Thymus (tissue), 11 donors: Measurements from ENCODE around the gene HDAC4. TPM values are rescaled to one million over a fixed set of nuclear protein-coding genes. Genes with fewer than 3 reads are reported as not detected.

Experiments used
- DNase-seq, 9 donors: peaks; one replicate each; pipeline ENCODE4 v3.0.0-alpha.2; 2013; ENCODE audit warnings: low spot score in 9 of 9, low read depth in 6 of 9, missing footprints in 1 of 9
- H3K27ac ChIP-seq, 2 donors: one replicate each; pipeline ENCODE4 v1.5.1; 2013; ENCODE audit warnings: control low read depth in 1 of 2, low read depth in 1 of 2, low read length in 1 of 2, mild to moderate bottlenecking in 1 of 2, moderate library complexity in 1 of 2
- H3K27me3 ChIP-seq, 2 donors: one replicate each; pipeline ENCODE4 v1.5.1; 2013; ENCODE audit warnings: low read length in 1 of 2; ENCODE audit not compliant: control insufficient read depth in 2 of 2, insufficient read depth in 1 of 2
- H3K36me3 ChIP-seq, 2 donors: one replicate each; pipeline ENCODE4 v1.5.1; 2013; ENCODE audit warnings: low read length in 1 of 2, mild to moderate bottlenecking in 1 of 2, moderate library complexity in 1 of 2; ENCODE audit not compliant: control insufficient read depth in 2 of 2, insufficient read depth in 2 of 2
- H3K4me1 ChIP-seq, 2 donors: one replicate each; pipeline ENCODE4 v1.5.1; 2013; ENCODE audit warnings: low read length in 2 of 2; ENCODE audit not compliant: control insufficient read depth in 2 of 2, insufficient read depth in 2 of 2
- H3K4me3 ChIP-seq, 2 donors: one replicate each; pipeline ENCODE4 v1.5.1; 2013; ENCODE audit warnings: low read length in 2 of 2, control low read depth in 1 of 2, mild to moderate bottlenecking in 1 of 2
- H3K9me3 ChIP-seq, 2 donors: one replicate each; pipeline ENCODE4 v1.5.1; 2013; ENCODE audit warnings: low read length in 1 of 2, mild to moderate bottlenecking in 1 of 2; ENCODE audit not compliant: control insufficient read depth in 2 of 2, insufficient read depth in 1 of 2
- WGBS: extraction: QIAGEN DNeasy Blood & Tissue Kit; methylation state at CpG from one replicate; pipeline ENCODE4 v1.1.7; 2013; 5-methylcytosine and 5-hydroxymethylcytosine counted together
- polyA plus RNA-seq: library from polyadenylated mRNA; stranded (reverse); fragments of 200-250 nt; gene quantifications from one replicate; pipeline ENCODE4 v1.2.3, GENCODE V29; 2013
- total RNA-seq: library from RNA; stranded (reverse); fragments of 120-200 nt; gene quantifications from one replicate; pipeline ENCODE4 v1.2.4, GENCODE V29; 2013
- donor health status: healthy.

Gene HDAC4
- total and polyA plus RNA-seq, 2 donors: 7.8 to 17.9 TPM

- 99% methylated on average over 32 of the region's 32 CpGs for WGBS
- H3K4me3 ChIP-seq: no peak overlapping the region
- DNase-seq: no peak
- no peak overlapping the region for H3K27ac ChIP-seq
- peaks cover 64 to 84% of the 10 kb centered on the region in 2 donors for H3K36me3 ChIP-seq
- H3K27me3 ChIP-seq: no peaks in the 10 kb centered on the region
- no peaks in the 10 kb centered on the region for H3K9me3 ChIP-seq
- peaks cover 3 to 19% of the 10 kb centered on the region in 2 donors for H3K4me1 ChIP-seq
Observed at GRCh38 chr2:239160226-239161143, 240.3 kb downstream of the HDAC4 start.

- Histone ChIP-seq H3K9me3 (no peaks in the 10 kb centered on the region), H3K36me3 (peaks cover 68 to 89% of the 10 kb centered on the region in 2 donors), H3K4me3 (no peak overlapping the region), H3K27ac (no peak overlapping the region), H3K27me3 (no peaks in the 10 kb centered on the region), H3K4me1 (peaks cover 2 to 9% of the 10 kb centered on the region in 2 donors)
- DNase-seq: no peak
- WGBS: 97% methylated on average over 9 of the region's 9 CpGs
Observed at GRCh38 chr2:239159476-239159911, 241.3 kb downstream of the HDAC4 start.

- H3K9me3 ChIP-seq: no peaks in the 10 kb centered on the region
- no peak for DNase-seq
- WGBS: 98% methylated on average over 29 of the region's 29 CpGs
Observed at GRCh38 chr2:239158641-239159475, 242.0 kb downstream of the HDAC4 start.

GRCh38 chr2:239157771-239158170, 243.0 kb downstream of the HDAC4 start:
- peaks cover 70 to 90% of the 10 kb centered on the region in 2 donors for H3K36me3 ChIP-seq
- no peaks in the 10 kb centered on the region for H3K4me1 ChIP-seq
- no peak overlapping the region for H3K4me3 ChIP-seq
- H3K27me3 ChIP-seq: no peaks in the 10 kb centered on the region
- H3K27ac ChIP-seq: no peak overlapping the region
- no peaks in the 10 kb centered on the region for H3K9me3 ChIP-seq
- 89% methylated on average over 11 of the region's 11 CpGs for WGBS
- no peak for DNase-seq

More at GRCh38 chr2:239158641-239159475, 242.0 kb downstream of the HDAC4 start:
- H3K27ac ChIP-seq: no peak overlapping the region
- peaks cover 0 to 3% of the 10 kb centered on the region in 2 donors for H3K4me1 ChIP-seq
- H3K27me3 ChIP-seq: no peaks in the 10 kb centered on the region
- H3K4me3 ChIP-seq: no peak overlapping the region
- H3K36me3 ChIP-seq: peaks cover 74 to 90% of the 10 kb centered on the region in 2 donors

GRCh38 chr2:239157269-239157668, 243.6 kb downstream of the HDAC4 start:
- no peaks in the 10 kb centered on the region for H3K27me3 ChIP-seq
- H3K36me3 ChIP-seq: peaks cover 68 to 90% of the 10 kb centered on the region in 2 donors
- 95% methylated on average over 12 of the region's 12 CpGs for WGBS
- H3K27ac ChIP-seq: no peak overlapping the region
- no peaks in the 10 kb centered on the region for H3K9me3 ChIP-seq
- no peaks in the 10 kb centered on the region for H3K4me1 ChIP-seq
- H3K4me3 ChIP-seq: no peak overlapping the region
- DNase-seq: no peak

- Histone ChIP-seq H3K36me3 (peaks cover 65 to 90% of the 10 kb centered on the region in 2 donors), H3K9me3 (peaks cover 0 to under 1% of the 10 kb centered on the region in 2 donors), H3K27me3 (no peaks in the 10 kb centered on the region), H3K4me1 (no peaks in the 10 kb centered on the region), H3K27ac (no peak overlapping the region), H3K4me3 (no peak overlapping the region)
- no peak for DNase-seq
- WGBS: 96% methylated on average over 22 of the region's 22 CpGs
Observed at GRCh38 chr2:239156516-239157265, 244.1 kb downstream of the HDAC4 start.

- Histone ChIP-seq H3K27me3 (no peaks in the 10 kb centered on the region), H3K4me3 (no peak overlapping the region), H3K9me3 (peaks cover 0 to 8% of the 10 kb centered on the region in 2 donors), H3K4me1 (no peaks in the 10 kb centered on the region), H3K36me3 (peaks cover 68 to 90% of the 10 kb centered on the region in 2 donors), H3K27ac (no peak overlapping the region)
- no peak for DNase-seq
- WGBS: 98% methylated on average over 12 of the region's 12 CpGs
Observed at GRCh38 chr2:239155806-239156480, 244.9 kb downstream of the HDAC4 start.
